ENCODE results near the gene ANKRD33B. TPM values are rescaled to one million over a fixed set of nuclear protein-coding genes. Genes with fewer than 3 reads are reported as not detected.
A peak's percentile ranks its signal among the peaks of the same experiment; 100 is the strongest.

Gene ANKRD33B
- total and polyA plus RNA-seq, 10 donors: 2.0 to 37.8 (median 24.6) TPM

- Histone ChIP-seq H3K9me3 (peaks cover 0 to 9% (median 3%) of the 10 kb centered on the region in 8 donors), H3K27ac (peak overlapping the region in 3 of 8 donors; percentile 11 to 73 (median 32)), H3K36me3 (peaks cover 0 to 8% (median 0%) of the 10 kb centered on the region in 6 donors), H3K4me3 (no peak overlapping the region), H3K4me1 (peaks cover 10 to 68% (median 33%) of the 10 kb centered on the region in 6 donors), H3K27me3 (replicated peaks in 1 of 7) (no peaks in the 10 kb centered on the region)
- no peak for DNase-seq
- WGBS, 5 donors: 89 to 95% (median 94%) methylated on average over 3 to 6 of the region's 6 CpGs
- intact Hi-C loops (cut with DNase I; ENCODE audit: low total_unique reads): loop anchor here (5.0 to 10.0 kb wide), 2 partner anchors 50 to 342 kb away; no protein-coding TSS in a partner anchor
- no peak for TF ChIP-seq CTCF (IDR thresholded peaks at IDR 0.05 in 8 of 11, conservative IDR thresholded peaks at IDR 0.05 in 3 of 11)
- TF ChIP-seq POLR2AphosphoS5 (IDR thresholded peaks at IDR 0.05): no peak
- no peak for TF ChIP-seq POLR2A (IDR thresholded peaks at IDR 0.05)
Observed at GRCh38 chr5:10624679-10625078, 60.8 kb downstream of the ANKRD33B start.

GRCh38 chr5:10625700-10626472, 62.0 kb downstream of the ANKRD33B start:
- H3K36me3 ChIP-seq: no peaks in the 10 kb centered on the region
- DNase-seq: no peak
- peak overlapping the region in 7 of 8 donors; percentile 14 to 77 (median 54) for H3K27ac ChIP-seq
- intact Hi-C loops (cut with DNase I; ENCODE audit: low total_unique reads): loop anchor here (5.0 to 10.0 kb wide), 2 partner anchors 51 to 344 kb away; no protein-coding TSS in a partner anchor
- peaks cover 0 to 7% (median 3%) of the 10 kb centered on the region in 8 donors for H3K9me3 ChIP-seq
- peaks cover 13 to 76% (median 37%) of the 10 kb centered on the region in 6 donors for H3K4me1 ChIP-seq
- no peak overlapping the region for H3K4me3 ChIP-seq
- WGBS, 5 donors: 66 to 91% (median 81%) methylated on average over 15 of the region's 15 CpGs
- H3K27me3 ChIP-seq (replicated peaks in 1 of 7): no peaks in the 10 kb centered on the region
- TF ChIP-seq POLR2AphosphoS5 (IDR thresholded peaks at IDR 0.05) (no peak), CTCF (IDR thresholded peaks at IDR 0.05 in 8 of 11, conservative IDR thresholded peaks at IDR 0.05 in 3 of 11) (no peak), POLR2A (IDR thresholded peaks at IDR 0.05) (no peak)

GRCh38 chr5:10626473-10627013, 62.7 kb downstream of the ANKRD33B start:
- Histone ChIP-seq H3K4me3 (peak overlapping the region in 1 of 8 donors; percentile 17), H3K4me1 (peaks cover 19 to 83% (median 44%) of the 10 kb centered on the region in 6 donors), H3K9me3 (peaks cover 0 to under 1% (median 0%) of the 10 kb centered on the region in 8 donors), H3K27ac (peak overlapping the region in 7 of 8 donors; percentile 16 to 77 (median 56)), H3K36me3 (no peaks in the 10 kb centered on the region), H3K27me3 (replicated peaks in 1 of 7) (no peaks in the 10 kb centered on the region)
- DNase-seq: no peak
- TF ChIP-seq POLR2AphosphoS5 (IDR thresholded peaks at IDR 0.05): peak in 1 of 3 donors; percentile 7
- no peak for TF ChIP-seq CTCF (IDR thresholded peaks at IDR 0.05 in 8 of 11, conservative IDR thresholded peaks at IDR 0.05 in 3 of 11)
- intact Hi-C loops (cut with DNase I; ENCODE audit: low total_unique reads): loop anchor here (5.0 to 10.0 kb wide), 2 partner anchors 52 to 344 kb away; no protein-coding TSS in a partner anchor
- 49 to 75% (median 70%) methylated on average over 12 of the region's 12 CpGs for WGBS, 5 donors
